Progenitor cell of endocrine pancreas (in vitro differentiated cells): ENCODE measurements around the gene SORT1. TPM values are rescaled to one million over a fixed set of nuclear protein-coding genes. Genes with fewer than 3 reads are reported as not detected.

Experiments used
- DNase-seq: peaks from one replicate; pipeline ENCODE4 v3.0.0; 2021; ENCODE audit warnings: low spot score; ENCODE audit not compliant: unreplicated experiment
- H3K27ac Mint-ChIP-seq: 2 replicates; pipeline ENCODE4 v1.8.0; 2021; ENCODE audit warnings: mild to moderate bottlenecking, moderate library complexity, mixed read lengths
- H3K27me3 Mint-ChIP-seq: 2 replicates; pipeline ENCODE4 v1.8.0; 2021; ENCODE audit warnings: mixed read lengths
- H3K36me3 Mint-ChIP-seq: 2 replicates; pipeline ENCODE4 v1.8.0; 2022; ENCODE audit warnings: mixed read lengths; ENCODE audit not compliant: insufficient read depth
- H3K4me1 Mint-ChIP-seq: 2 replicates; pipeline ENCODE4 v1.8.0; 2021; ENCODE audit warnings: low read depth, mixed read lengths
- H3K4me3 Mint-ChIP-seq: 2 replicates; pipeline ENCODE4 v1.8.0; 2021; ENCODE audit warnings: low read depth, mild to moderate bottlenecking, moderate library complexity, mixed read lengths
- H3K9me3 Mint-ChIP-seq: 2 replicates; pipeline ENCODE4 v1.8.0; 2021; ENCODE audit warnings: low read depth, mixed read lengths
- CTCF ChIP-seq: fragments of 200-600 bp; sonication (generic); IDR thresholded peaks from one replicate; pipeline ENCODE4 v1.5.0; 2021; ENCODE audit warnings: antibody characterized with exemption, mild to moderate bottlenecking; ENCODE audit not compliant: unreplicated experiment
- total RNA-seq: library from RNA; stranded (reverse); gene quantifications from 2 replicates; pipeline ENCODE4 v1.2.1, GENCODE V29; 2021

Gene SORT1
- total RNA-seq, 1 donor from 2014 or later, result 110 TPM

GRCh38 chr1:109281680-109282496 lies 115.8 kb downstream of the SORT1 start:
- Mint-ChIP-seq H3K36me3 (peaks cover 6% of the 10 kb centered on the region), H3K9me3 (no peaks in the 10 kb centered on the region), H3K27ac (no peak overlapping the region), H3K4me3 (peak overlapping the region; percentile 98), H3K27me3 (no peaks in the 10 kb centered on the region), H3K4me1 (peaks cover 25% of the 10 kb centered on the region)
- no peak for DNase-seq
- TF ChIP-seq CTCF, result no peak

GRCh38 chr1:109280862-109281261 lies 116.9 kb downstream of the SORT1 start:
- H3K27ac Mint-ChIP-seq, result no peak overlapping the region
- no peak for TF ChIP-seq CTCF
- H3K4me1 Mint-ChIP-seq, result peaks cover 29% of the 10 kb centered on the region
- H3K27me3 Mint-ChIP-seq, result no peaks in the 10 kb centered on the region
- H3K36me3 Mint-ChIP-seq, result peaks cover 6% of the 10 kb centered on the region
- no peak overlapping the region for H3K4me3 Mint-ChIP-seq
- no peak for DNase-seq
- H3K9me3 Mint-ChIP-seq, result no peaks in the 10 kb centered on the region

- Mint-ChIP-seq H3K9me3 (no peaks in the 10 kb centered on the region), H3K27ac (no peak overlapping the region), H3K36me3 (peaks cover 6% of the 10 kb centered on the region), H3K4me1 (peaks cover 40% of the 10 kb centered on the region), H3K4me3 (no peak overlapping the region), H3K27me3 (no peaks in the 10 kb centered on the region)
- DNase-seq, result no peak
- TF ChIP-seq CTCF, result no peak
Measured at GRCh38 chr1:109279615-109280278, 118.0 kb downstream of the SORT1 start.

- Mint-ChIP-seq H3K4me1 (peaks cover 43% of the 10 kb centered on the region), H3K27me3 (no peaks in the 10 kb centered on the region), H3K36me3 (peaks cover 8% of the 10 kb centered on the region), H3K9me3 (no peaks in the 10 kb centered on the region), H3K27ac (peak overlapping the region; percentile 92), H3K4me3 (no peak overlapping the region)
- TF ChIP-seq CTCF, result peak; percentile 95
- peak; percentile 77 for DNase-seq
Measured at GRCh38 chr1:109277434-109278204, 120.1 kb downstream of the SORT1 start.

GRCh38 chr1:109275706-109276345 lies 121.9 kb downstream of the SORT1 start:
- Mint-ChIP-seq H3K27me3 (no peaks in the 10 kb centered on the region), H3K4me1 (peaks cover 33% of the 10 kb centered on the region), H3K9me3 (no peaks in the 10 kb centered on the region), H3K4me3 (peak overlapping the region; percentile 49), H3K36me3 (peaks cover 10% of the 10 kb centered on the region), H3K27ac (peak overlapping the region; percentile 93)
- no peak for TF ChIP-seq CTCF
- DNase-seq, result no peak
